GM08714 (cell line): ENCODE measurements around the gene FAM217A.
"Not testable (repeated sequence)": the region's sequence is repeated elsewhere in the genome, so short reads cannot be mapped to it uniquely, and the experiment has no call there.

Source experiments
- H3K4me3 ChIP-seq: fragments of 200-500 bp; sonication (Bioruptor generic); 2 replicates; pipeline ENCODE4 v1.5.1; 2014; ENCODE audit warnings: mild to moderate bottlenecking, low read length, inconsistent platforms
- ZNF274 ChIP-seq: IDR thresholded peaks from 2 replicates; pipeline ENCODE4 v1.6.1; 2012; ENCODE audit warnings: mild to moderate bottlenecking, low read depth, low read length

FAM217A gene

GRCh38 chr6:4102687-4103244 is 23.8 kb upstream of the FAM217A start:
- no peak overlapping the region for H3K4me3 ChIP-seq
- TF ChIP-seq ZNF274 = no peak

- no peak overlapping the region for H3K4me3 ChIP-seq
- no peak for TF ChIP-seq ZNF274
Measured at GRCh38 chr6:4101298-4101697, 22.4 kb upstream of the FAM217A start.

- no peak for TF ChIP-seq ZNF274
- H3K4me3 ChIP-seq = no peak overlapping the region
Measured at GRCh38 chr6:4100655-4101054, 21.7 kb upstream of the FAM217A start.

- no peak for TF ChIP-seq ZNF274
Measured at GRCh38 chr6:4093288-4093687, 14.4 kb upstream of the FAM217A start.

GRCh38 chr6:4091941-4092340 is 13.0 kb upstream of the FAM217A start:
- no peak overlapping the region for H3K4me3 ChIP-seq
- no peak for TF ChIP-seq ZNF274

More at GRCh38 chr6:4093288-4093687, 14.4 kb upstream of the FAM217A start:
- no peak overlapping the region for H3K4me3 ChIP-seq

GRCh38 chr6:4090043-4090442 is 11.1 kb upstream of the FAM217A start:
- not testable (repeated sequence) for H3K4me3 ChIP-seq

GRCh38 chr6:4088704-4089103 is 9.8 kb upstream of the FAM217A start:
- no peak for TF ChIP-seq ZNF274
- no peak overlapping the region for H3K4me3 ChIP-seq

GRCh38 chr6:4085332-4085700 is 6.4 kb upstream of the FAM217A start:
- no peak overlapping the region for H3K4me3 ChIP-seq
- TF ChIP-seq ZNF274 = no peak

- no peak overlapping the region for H3K4me3 ChIP-seq
- TF ChIP-seq ZNF274 = no peak
Measured at GRCh38 chr6:4084444-4085331, 5.8 kb upstream of the FAM217A start.

- no peak overlapping the region for H3K4me3 ChIP-seq
- TF ChIP-seq ZNF274 = no peak
Measured at GRCh38 chr6:4074478-4075235, 4.3 kb downstream of the FAM217A start.

GRCh38 chr6:4071330-4071729 is 7.6 kb downstream of the FAM217A start:
- H3K4me3 ChIP-seq = no peak overlapping the region
- no peak for TF ChIP-seq ZNF274

- no peak for TF ChIP-seq ZNF274
- H3K4me3 ChIP-seq = no peak overlapping the region
Measured at GRCh38 chr6:4069199-4069598, 9.7 kb downstream of the FAM217A start.

GRCh38 chr6:4067673-4068072 is 11.3 kb downstream of the FAM217A start:
- no peak for TF ChIP-seq ZNF274
- H3K4me3 ChIP-seq = no peak overlapping the region

- no peak for TF ChIP-seq ZNF274
Measured at GRCh38 chr6:4066029-4066755, 12.7 kb downstream of the FAM217A start.

More at GRCh38 chr6:4066029-4066755, 12.7 kb downstream of the FAM217A start:
- no peak overlapping the region for H3K4me3 ChIP-seq
